A549 (cell line): Measurements from ENCODE around the gene PLD6.

Experiments
- MYC ChIP-seq: IDR thresholded peaks from 2 replicates; pipeline ENCODE4 v1.6.1; 2012; ENCODE audit warnings: mild to moderate bottlenecking, inconsistent platforms, low read length, improper control_type of control experiment, borderline replicate concordance
- RAD21 ChIP-seq, 2 experiments: fragments of >200 bp in 1 of 2; sonication (Bioruptor Twin) in 1 of 2; formaldehyde crosslinking in 1 of 2; IDR thresholded peaks in 1 of 2; conservative IDR thresholded peaks in 1 of 2; 2 replicates in 1 of 2; 3 replicates in 1 of 2; pipeline ENCODE4 v1.6.1; 2012 to 2018; ENCODE audit warnings: inconsistent platforms in 1 of 2
- TF ChIP-seq, protein P1 (sequence below): IDR thresholded peaks from 2 replicates; pipeline ENCODE4 v1.6.1; 2012

DNA sequence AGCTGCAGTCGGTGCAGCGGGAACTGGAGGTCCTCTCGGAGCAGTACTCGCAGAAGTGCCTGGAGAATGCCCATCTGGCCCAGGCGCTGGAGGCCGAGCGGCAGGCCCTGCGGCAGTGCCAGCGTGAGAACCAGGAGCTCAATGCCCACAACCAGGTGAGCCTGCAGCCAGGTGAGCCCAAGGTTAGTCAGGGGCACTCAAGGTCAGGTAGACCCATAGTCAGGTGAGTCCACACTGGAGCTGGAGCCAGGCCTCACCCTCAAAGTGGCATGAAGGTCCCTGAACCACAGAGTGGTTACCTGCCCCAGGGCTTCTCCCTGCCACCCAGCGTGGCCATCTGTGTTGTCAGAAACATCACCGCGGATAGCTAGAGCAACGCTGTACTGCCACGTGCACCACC, 32.2 kb downstream of the PLD6 start:
- TF ChIP-seq RAD21 (conservative IDR thresholded peaks at IDR 0.05 in 1 of 2, IDR thresholded peaks at IDR 0.05 in 1 of 2), result no peak
- TF ChIP-seq, protein P1, sequence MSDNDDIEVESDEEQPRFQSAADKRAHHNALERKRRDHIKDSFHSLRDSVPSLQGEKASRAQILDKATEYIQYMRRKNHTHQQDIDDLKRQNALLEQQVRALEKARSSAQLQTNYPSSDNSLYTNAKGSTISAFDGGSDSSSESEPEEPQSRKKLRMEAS, result no peak
- TF ChIP-seq MYC, result no peak
